ENCODE measurements around the gene NPBWR2.

NPBWR2 gene

GRCh38 chr20:64072498-64073063 lies 34.8 kb downstream of the NPBWR2 start:
- no peak for DNase-seq (ENCODE audit: low read depth in 2 of 2)
- TF ChIP-seq CTCF (IDR thresholded peaks at IDR 0.05; ENCODE audit: low read depth, low read length): no peak
- H3K4me3 ChIP-seq (replicated peaks in 1 of 2; ENCODE audit: low read depth in 2 of 2, low read length in 2 of 2): no peak overlapping the region

DNA sequence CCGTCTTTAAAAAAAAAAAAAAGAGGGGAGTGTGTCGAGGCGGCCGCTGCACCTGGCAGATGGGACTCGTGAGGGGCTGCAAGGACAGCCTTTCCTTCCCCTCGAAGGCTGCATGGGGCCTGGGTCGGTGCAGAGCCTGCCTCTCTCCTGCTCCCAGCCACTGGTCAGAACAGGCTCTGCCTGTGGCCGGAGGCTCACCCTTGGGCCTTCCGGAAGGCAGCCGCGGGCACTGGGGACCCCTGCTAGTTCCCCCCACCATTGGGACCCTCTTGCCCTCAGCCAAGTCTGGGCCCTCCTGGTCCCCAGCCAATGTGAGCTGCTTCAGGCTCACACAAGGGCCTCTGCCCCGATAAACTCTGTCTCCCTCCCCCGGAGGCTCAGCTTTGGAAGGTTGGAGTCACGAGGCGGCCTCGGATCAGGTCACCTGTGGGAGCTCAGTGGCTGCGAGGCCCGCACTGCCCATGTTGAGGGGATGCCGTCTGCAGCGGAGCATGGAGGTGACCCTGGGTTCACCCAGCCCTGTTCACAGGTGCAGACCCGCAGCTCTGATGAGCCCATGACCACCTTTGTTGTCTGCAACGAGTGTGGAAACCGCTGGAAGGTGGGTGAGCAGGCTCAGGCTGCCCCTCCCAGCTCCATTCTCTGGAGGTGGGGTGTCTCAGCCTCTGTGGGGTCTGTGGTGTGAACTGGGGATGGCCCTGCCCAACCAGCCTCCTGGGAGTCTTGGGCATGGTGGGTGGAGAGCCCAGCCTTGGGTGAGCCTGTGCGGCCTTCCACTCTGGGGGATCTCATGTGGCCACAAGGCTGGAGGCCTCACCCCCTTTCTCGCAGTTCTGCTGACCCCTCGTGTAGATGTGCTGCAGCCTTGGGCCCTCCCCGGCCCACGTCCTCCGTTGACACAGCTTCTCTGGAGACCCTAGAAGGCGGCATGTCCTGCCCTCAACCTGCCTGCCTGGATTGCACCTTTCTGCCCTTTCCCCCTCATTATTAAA lies 35.7 kb downstream of the NPBWR2 start:
- TF ChIP-seq CTCF (IDR thresholded peaks at IDR 0.05; ENCODE audit: low read depth, low read length): no peak
- no peak for DNase-seq (ENCODE audit: low read depth in 2 of 2)
- no peak overlapping the region for H3K4me3 ChIP-seq (replicated peaks in 1 of 2; ENCODE audit: low read depth in 2 of 2, low read length in 2 of 2)

- TF ChIP-seq CTCF (IDR thresholded peaks at IDR 0.05; ENCODE audit: low read depth, low read length): no peak
- no peak for DNase-seq (ENCODE audit: low read depth in 2 of 2)
- H3K4me3 ChIP-seq (replicated peaks in 1 of 2; ENCODE audit: low read depth in 2 of 2, low read length in 2 of 2): no peak overlapping the region
Observed at GRCh38 chr20:64070244-64070993, 36.9 kb downstream of the NPBWR2 start.

GRCh38 chr20:64069614-64070243 lies 37.6 kb downstream of the NPBWR2 start:
- no peak overlapping the region for H3K4me3 ChIP-seq (replicated peaks in 1 of 2; ENCODE audit: low read depth in 2 of 2, low read length in 2 of 2)

DNA sequence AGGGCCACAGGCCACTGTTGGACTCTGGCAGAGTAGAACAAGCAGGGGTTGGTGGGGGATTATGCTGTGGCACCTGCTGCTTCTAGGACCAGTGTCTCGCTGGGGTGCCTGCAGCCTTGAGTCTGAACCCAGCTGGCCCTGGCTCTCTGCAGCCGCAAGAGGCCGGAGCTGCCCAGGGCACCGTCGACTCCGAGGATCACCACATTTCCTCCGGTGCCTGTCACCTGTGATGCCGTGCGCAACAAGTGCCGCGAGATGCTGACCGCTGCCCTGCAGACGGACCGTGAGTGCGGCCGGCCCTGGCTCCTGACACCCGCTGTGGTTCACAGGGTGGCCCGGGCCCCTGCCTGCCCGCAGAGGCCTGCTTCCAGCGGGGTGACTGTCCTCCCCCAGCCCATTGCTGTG lies 38.2 kb downstream of the NPBWR2 start:
- no peak overlapping the region for H3K4me3 ChIP-seq (replicated peaks in 1 of 2; ENCODE audit: low read depth in 2 of 2, low read length in 2 of 2)
- no peak for TF ChIP-seq CTCF (IDR thresholded peaks at IDR 0.05; ENCODE audit: low read depth, low read length)
- no peak for DNase-seq (ENCODE audit: low read depth in 2 of 2)

More at GRCh38 chr20:64069614-64070243, 37.6 kb downstream of the NPBWR2 start:
- no peak for DNase-seq (ENCODE audit: low read depth in 2 of 2)
- peak; percentile 82 for TF ChIP-seq CTCF (IDR thresholded peaks at IDR 0.05; ENCODE audit: low read depth, low read length)

Data from cardiac fibroblast (primary cell).